Nephron progenitor cell (in vitro differentiated cells): ENCODE measurements around the gene ZDHHC1.
"Not testable (repeated sequence)": the region's sequence is repeated elsewhere in the genome, so short reads cannot be mapped to it uniquely, and the experiment has no call there.

Experiments
- DNase-seq: peaks from one replicate; pipeline ENCODE4 v3.0.0; 2021
- H3K27ac Mint-ChIP-seq: 2 replicates; pipeline ENCODE4 v1.8.0; 2021; ENCODE audit warnings: mild to moderate bottlenecking, moderate library complexity, mixed read lengths
- H3K27me3 Mint-ChIP-seq: 2 replicates; pipeline ENCODE4 v1.8.0; 2021; ENCODE audit warnings: mild to moderate bottlenecking, low read depth, mixed read lengths; ENCODE audit not compliant: poor library complexity
- H3K36me3 Mint-ChIP-seq: 2 replicates; pipeline ENCODE4 v1.8.0; 2021; ENCODE audit warnings: low read depth, mixed read lengths
- H3K4me1 Mint-ChIP-seq: 2 replicates; pipeline ENCODE4 v1.8.0; 2021; ENCODE audit warnings: mixed read lengths
- H3K4me3 Mint-ChIP-seq: 2 replicates; pipeline ENCODE4 v1.8.0; 2021; ENCODE audit warnings: mild to moderate bottlenecking, moderate library complexity, mixed read lengths
- H3K9me3 Mint-ChIP-seq: 2 replicates; pipeline ENCODE4 v1.8.0; 2021; ENCODE audit warnings: mild to moderate bottlenecking, moderate library complexity, mixed read lengths
- TF ChIP-seq, protein P1 (sequence below): fragments of 200-600 bp; sonication (generic); IDR thresholded peaks from 2 replicates; pipeline ENCODE4 v1.5.0; 2021; ENCODE audit warnings: antibody characterized with exemption

Gene ZDHHC1

DNA sequence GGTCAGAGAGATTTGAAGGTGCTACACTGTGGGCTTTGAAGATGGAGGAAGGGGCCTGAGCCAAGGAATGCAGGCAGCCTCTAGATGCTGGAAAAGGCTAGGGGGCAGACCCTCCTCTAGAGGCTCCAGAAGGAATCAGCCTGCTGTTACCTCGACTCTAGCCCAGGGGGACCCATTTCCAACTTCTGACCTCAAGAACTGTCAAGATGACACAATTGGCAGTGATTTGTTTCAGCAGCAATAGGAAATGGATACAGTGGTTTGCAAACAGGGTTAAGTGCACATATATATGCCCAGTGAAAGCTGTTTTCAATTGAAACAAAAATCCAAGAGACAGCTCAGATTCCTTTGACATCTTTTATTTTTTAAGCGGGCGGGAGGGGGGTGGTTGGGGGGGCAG is 3.7 kb upstream of the ZDHHC1 start:
- Mint-ChIP-seq H3K27me3 (peaks cover 31% of the 10 kb centered on the region), H3K4me1 (peaks cover 57% of the 10 kb centered on the region), H3K36me3 (peaks cover 4% of the 10 kb centered on the region), H3K4me3 (no peak overlapping the region), H3K9me3 (no peaks in the 10 kb centered on the region), H3K27ac (no peak overlapping the region)
- TF ChIP-seq, protein P1, sequence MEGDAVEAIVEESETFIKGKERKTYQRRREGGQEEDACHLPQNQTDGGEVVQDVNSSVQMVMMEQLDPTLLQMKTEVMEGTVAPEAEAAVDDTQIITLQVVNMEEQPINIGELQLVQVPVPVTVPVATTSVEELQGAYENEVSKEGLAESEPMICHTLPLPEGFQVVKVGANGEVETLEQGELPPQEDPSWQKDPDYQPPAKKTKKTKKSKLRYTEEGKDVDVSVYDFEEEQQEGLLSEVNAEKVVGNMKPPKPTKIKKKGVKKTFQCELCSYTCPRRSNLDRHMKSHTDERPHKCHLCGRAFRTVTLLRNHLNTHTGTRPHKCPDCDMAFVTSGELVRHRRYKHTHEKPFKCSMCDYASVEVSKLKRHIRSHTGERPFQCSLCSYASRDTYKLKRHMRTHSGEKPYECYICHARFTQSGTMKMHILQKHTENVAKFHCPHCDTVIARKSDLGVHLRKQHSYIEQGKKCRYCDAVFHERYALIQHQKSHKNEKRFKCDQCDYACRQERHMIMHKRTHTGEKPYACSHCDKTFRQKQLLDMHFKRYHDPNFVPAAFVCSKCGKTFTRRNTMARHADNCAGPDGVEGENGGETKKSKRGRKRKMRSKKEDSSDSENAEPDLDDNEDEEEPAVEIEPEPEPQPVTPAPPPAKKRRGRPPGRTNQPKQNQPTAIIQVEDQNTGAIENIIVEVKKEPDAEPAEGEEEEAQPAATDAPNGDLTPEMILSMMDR, result no peak
- DNase-seq, result no peak

DNA sequence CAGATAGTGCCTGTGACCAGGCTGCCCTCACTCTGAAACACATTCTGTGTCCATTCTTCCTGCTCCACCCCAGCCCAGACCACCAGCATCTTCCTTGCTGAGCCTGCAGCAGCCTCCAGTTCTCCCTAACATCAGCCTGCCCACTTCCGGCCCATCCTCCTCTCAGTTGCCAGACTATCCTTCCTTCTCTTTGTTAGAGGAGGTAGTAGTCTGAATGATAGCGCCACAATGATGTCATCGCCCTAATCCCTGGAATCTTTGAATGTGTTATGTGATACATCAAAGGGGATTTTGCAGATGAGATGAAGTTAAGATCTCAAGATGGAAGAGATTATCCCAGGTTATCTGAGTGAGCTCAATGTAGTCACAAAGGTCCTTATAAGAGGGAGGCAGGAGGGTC is 3.2 kb upstream of the ZDHHC1 start:
- Mint-ChIP-seq H3K9me3 (no peaks in the 10 kb centered on the region), H3K27ac (no peak overlapping the region), H3K36me3 (peaks cover 4% of the 10 kb centered on the region), H3K4me3 (no peak overlapping the region), H3K27me3 (peaks cover 29% of the 10 kb centered on the region), H3K4me1 (peaks cover 55% of the 10 kb centered on the region)
- TF ChIP-seq, protein P1, result no peak
- no peak for DNase-seq

DNA sequence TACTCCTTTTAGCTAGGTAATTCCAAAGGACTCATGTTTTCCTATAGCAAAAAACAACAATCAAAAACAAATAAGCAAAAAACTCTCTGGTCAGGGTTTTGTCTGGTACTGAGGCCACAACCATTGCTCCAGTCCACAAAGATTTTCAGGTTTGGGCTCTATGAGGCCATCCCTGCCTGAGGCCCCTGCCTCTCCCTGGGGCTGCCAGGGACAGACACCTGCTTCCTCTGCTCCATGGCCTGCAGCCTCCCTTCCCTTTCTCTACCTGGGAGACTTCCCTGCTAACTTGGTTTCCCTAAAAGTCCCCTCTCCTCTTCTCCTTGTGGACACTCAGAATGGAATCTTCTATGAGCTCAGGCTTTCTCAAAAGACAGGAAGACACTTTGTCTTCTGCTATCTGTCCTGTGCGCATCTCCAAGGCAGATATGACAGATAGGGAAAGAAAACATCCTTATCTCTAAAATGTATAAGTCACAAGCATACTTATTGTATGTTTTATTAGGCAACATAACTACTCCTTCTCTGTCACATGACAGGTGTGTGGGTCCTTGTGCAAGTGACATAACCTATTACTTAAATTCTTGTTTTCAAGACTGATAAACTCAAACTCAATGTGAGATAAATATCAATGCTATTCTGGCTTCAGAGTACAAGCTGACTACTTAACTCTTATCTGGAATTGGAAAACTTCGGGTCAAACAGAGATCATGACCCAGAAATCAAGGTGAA is 1.2 kb upstream of the ZDHHC1 start:
- Mint-ChIP-seq H3K36me3 (peaks cover 4% of the 10 kb centered on the region), H3K9me3 (no peaks in the 10 kb centered on the region), H3K27ac (no peak overlapping the region), H3K27me3 (peaks cover 24% of the 10 kb centered on the region), H3K4me1 (peaks cover 49% of the 10 kb centered on the region), H3K4me3 (peak overlapping the region; percentile 86)
- DNase-seq, result no peak
- TF ChIP-seq, protein P1, result no peak

DNA sequence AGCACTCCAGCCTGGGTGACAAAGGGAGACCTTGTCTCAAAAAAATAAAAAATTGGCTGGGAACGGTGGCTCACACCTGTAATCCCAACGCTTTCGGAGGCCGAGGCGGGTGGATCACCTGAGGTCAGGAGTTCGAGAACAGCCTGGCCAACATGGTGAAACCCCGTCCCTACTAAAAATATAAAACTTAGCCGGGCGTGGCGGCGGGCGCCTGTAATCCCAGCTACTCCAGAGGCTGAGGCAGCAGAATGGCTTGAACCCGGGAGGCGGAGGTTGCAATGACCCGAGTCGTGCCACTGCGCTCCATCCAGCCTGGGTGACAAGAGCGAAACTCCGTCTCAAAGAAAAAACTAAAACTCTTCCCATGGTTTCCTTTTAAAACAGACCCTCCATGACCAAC is 856 bp downstream of the ZDHHC1 start:
- H3K36me3 Mint-ChIP-seq, H3K27ac Mint-ChIP-seq, DNase-seq, H3K9me3 Mint-ChIP-seq: not testable (repeated sequence)
- Mint-ChIP-seq H3K4me1 (peaks cover 46% of the 10 kb centered on the region), H3K4me3 (peak overlapping the region; percentile 88), H3K27me3 (peaks cover 25% of the 10 kb centered on the region)

DNA sequence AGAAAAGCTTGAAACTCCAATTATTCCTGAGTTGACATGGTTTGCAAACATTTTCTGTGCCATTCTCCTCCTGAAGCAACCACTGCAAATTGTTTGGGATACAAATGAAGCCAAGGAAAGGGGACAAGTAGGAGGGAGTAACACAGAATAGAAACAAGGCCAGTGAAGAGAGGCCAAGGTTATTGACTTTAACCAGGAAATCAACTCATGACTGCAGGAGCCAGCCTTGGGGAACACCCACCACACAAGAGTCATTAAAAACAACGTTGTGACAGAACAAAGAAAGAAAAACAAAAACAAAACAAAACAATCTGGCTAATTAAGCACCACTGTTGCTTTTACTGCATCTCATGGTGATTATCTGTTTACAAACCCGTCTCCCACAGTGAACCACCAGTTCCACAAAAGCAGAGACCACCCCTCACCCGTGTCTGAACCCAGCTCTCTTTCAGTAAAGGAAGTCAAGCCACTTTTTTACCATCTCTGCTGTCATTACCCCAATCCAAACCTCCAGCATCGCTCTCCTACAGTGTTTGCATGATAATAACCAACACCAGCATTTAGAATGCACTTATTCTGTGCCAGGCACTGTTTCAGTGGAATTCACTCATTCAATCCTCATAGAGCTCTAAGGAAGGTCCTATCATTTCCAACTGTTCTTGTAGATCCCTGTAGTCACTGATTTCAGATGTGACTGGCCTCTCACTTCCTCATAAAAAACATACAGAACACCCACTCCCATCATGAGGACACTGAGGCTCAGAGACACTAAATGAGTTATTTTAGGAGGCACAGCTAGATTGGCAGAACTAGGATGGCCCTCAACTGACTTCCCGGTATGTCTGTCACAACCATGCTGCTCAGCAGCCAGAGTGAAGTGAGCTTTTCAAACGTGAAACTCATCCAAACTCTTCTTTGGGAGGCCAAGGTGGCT is 2.0 kb downstream of the ZDHHC1 start:
- Mint-ChIP-seq H3K36me3 (peaks cover 4% of the 10 kb centered on the region), H3K4me3 (peak overlapping the region; percentile 7), H3K27me3 (peaks cover 25% of the 10 kb centered on the region), H3K9me3 (no peaks in the 10 kb centered on the region), H3K27ac (peak overlapping the region; percentile 46), H3K4me1 (peaks cover 40% of the 10 kb centered on the region)
- TF ChIP-seq, protein P1, result no peak
- no peak for DNase-seq

DNA sequence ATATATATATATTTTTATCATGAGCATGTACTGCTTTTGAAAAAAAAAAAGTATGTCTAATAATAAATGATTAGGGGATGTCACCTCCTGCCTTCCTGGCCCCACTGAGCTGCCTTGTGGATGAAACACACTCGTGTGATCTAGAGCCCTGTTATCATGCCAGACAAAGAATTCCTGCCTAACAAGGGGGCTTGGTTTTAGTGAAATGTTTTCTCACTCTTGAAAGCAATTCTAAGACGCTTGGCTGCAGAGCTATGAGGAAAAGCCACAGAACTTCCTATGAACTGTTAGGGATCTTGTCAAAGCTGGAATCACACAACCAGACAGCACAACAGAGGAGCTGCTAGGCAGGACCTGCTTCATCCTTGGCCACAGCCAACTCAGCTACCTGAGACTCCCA is 4.0 kb downstream of the ZDHHC1 start:
- Mint-ChIP-seq H3K9me3 (no peaks in the 10 kb centered on the region), H3K36me3 (peaks cover 4% of the 10 kb centered on the region), H3K4me1 (peaks cover 34% of the 10 kb centered on the region), H3K27me3 (peaks cover 28% of the 10 kb centered on the region), H3K27ac (no peak overlapping the region), H3K4me3 (no peak overlapping the region)
- TF ChIP-seq, protein P1, result no peak
- no peak for DNase-seq
